ENCODE data around the gene PARM1.

GRCh38 chr4:74931376-74931775 lies 1.5 kb upstream of the PARM1 start:
- TF ChIP-seq CTCF (conservative IDR thresholded peaks at IDR 0.05 in 1 of 2, IDR thresholded peaks at IDR 0.05 in 1 of 2; ENCODE audit: low read depth in 1 of 2, low read length in 2 of 2), result no peak
- no peak for TF ChIP-seq EZH2 (IDR thresholded peaks at IDR 0.05; ENCODE audit: low read length, missing control alignments)
